ENCODE measurements around the gene ITGB1. TPM values are rescaled to one million over a fixed set of nuclear protein-coding genes. Genes with fewer than 3 reads are reported as not detected.
A peak's percentile ranks its signal among the peaks of the same experiment; 100 is the strongest.

Gene ITGB1
- total RNA-seq, 2 donors from 2014 or later: 164 to 259 TPM

DNA sequence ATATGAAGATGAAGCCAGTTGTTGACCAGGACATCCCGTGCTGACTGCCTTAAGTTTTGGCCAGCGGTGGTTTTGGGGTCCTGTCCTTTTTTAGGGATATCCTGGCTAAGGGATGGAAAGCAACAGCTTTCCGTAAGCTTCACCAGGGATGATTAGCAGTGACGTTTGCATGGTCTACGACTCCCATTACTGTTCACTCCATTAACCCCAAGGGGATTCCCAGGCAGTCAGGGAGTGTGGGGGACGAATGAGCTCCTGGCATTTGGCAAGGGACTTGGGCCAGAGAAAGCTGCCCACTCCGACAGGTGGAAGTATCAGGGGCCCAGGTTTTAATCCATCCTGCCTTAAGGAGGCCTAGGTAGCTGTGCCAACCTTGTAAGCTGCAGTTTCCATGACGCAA, 66.8 kb downstream of the ITGB1 start:
- Histone ChIP-seq H3K9me3 (no peaks in the 10 kb centered on the region), H3K4me1 (no peaks in the 10 kb centered on the region), H3K36me3 (replicated peaks in 1 of 2; ENCODE audit: insufficient read depth in 1 of 2, low read depth in 2 of 2) (no peaks in the 10 kb centered on the region), H3K4me3 (no peak overlapping the region), H3K27me3 (no peaks in the 10 kb centered on the region), H3K27ac (no peak overlapping the region)
- intact Hi-C loops (cut with DNase I): no loop called here
- TF ChIP-seq, protein P1, sequence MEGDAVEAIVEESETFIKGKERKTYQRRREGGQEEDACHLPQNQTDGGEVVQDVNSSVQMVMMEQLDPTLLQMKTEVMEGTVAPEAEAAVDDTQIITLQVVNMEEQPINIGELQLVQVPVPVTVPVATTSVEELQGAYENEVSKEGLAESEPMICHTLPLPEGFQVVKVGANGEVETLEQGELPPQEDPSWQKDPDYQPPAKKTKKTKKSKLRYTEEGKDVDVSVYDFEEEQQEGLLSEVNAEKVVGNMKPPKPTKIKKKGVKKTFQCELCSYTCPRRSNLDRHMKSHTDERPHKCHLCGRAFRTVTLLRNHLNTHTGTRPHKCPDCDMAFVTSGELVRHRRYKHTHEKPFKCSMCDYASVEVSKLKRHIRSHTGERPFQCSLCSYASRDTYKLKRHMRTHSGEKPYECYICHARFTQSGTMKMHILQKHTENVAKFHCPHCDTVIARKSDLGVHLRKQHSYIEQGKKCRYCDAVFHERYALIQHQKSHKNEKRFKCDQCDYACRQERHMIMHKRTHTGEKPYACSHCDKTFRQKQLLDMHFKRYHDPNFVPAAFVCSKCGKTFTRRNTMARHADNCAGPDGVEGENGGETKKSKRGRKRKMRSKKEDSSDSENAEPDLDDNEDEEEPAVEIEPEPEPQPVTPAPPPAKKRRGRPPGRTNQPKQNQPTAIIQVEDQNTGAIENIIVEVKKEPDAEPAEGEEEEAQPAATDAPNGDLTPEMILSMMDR (IDR thresholded peaks at IDR 0.05): no peak
- TF ChIP-seq POLR2A (IDR thresholded peaks at IDR 0.05): no peak
- 75 to 96% methylated on average over 8 of the region's 8 CpGs for WGBS, 2 donors
- DNase-seq: no peak
- ATAC-seq: no peak

DNA sequence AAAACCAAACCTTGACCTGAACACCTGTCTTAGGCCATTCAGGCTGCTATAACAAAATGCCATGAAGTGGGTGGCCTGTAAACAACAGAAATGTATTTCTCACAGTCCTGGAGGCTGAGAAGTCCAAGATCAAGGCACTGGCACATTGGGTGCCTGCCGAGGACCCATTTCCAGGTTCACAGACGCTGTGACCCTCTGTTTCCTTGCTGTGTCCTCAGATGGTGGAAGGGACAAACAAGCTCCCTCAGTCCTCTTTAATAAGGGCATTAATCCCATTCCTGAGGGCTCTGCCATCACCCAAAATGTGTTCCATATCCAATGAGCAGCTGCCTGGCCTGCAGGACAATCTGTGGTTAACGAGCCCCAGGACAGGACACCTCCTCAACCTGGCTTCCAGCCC, 67.6 kb downstream of the ITGB1 start:
- 63 to 92% methylated on average over 3 of the region's 3 CpGs for WGBS, 2 donors
- intact Hi-C loops (cut with DNase I): no loop called here
- Histone ChIP-seq H3K36me3 (replicated peaks in 1 of 2; ENCODE audit: insufficient read depth in 1 of 2, low read depth in 2 of 2) (no peaks in the 10 kb centered on the region), H3K4me3 (no peak overlapping the region), H3K4me1 (no peaks in the 10 kb centered on the region), H3K27me3 (no peaks in the 10 kb centered on the region), H3K27ac (no peak overlapping the region), H3K9me3 (no peaks in the 10 kb centered on the region)
- DNase-seq (no peak), ATAC-seq (no peak)
- TF ChIP-seq POLR2A (IDR thresholded peaks at IDR 0.05): no peak
- TF ChIP-seq, protein P1 (IDR thresholded peaks at IDR 0.05): no peak

DNA sequence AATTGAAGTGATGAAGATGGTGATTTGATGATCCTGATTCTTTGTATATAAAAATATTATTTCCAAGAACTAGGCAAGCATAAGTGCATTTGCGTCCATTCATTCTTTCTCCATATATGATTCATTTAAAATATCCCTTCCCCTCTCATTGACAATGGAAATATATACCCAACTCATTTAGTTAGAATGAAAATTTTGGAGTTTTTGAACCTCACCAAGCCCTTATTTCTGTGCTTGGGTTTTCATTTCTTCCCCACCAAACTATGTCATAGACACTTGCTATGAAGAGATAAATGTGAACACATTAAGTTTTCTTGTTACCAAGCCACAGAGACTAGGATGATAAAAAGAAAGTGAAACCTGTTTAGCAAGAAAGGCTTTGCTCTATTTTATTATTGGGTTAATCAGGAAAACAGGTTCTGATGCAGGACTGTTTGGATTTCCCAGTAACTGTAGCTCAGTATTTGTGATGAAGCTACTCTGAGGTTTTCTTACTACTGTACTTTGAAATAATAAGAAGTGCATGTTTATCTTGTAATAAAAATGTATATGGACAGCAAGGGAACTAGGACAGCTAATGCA, 68.3 kb downstream of the ITGB1 start:
- Histone ChIP-seq H3K27me3 (no peaks in the 10 kb centered on the region), H3K4me3 (no peak overlapping the region), H3K4me1 (no peaks in the 10 kb centered on the region), H3K9me3 (no peaks in the 10 kb centered on the region), H3K27ac (no peak overlapping the region), H3K36me3 (replicated peaks in 1 of 2; ENCODE audit: insufficient read depth in 1 of 2, low read depth in 2 of 2) (no peaks in the 10 kb centered on the region)
- TF ChIP-seq, protein P1 (IDR thresholded peaks at IDR 0.05): no peak
- TF ChIP-seq POLR2A (IDR thresholded peaks at IDR 0.05): no peak
- intact Hi-C loops (cut with DNase I): no loop called here
- ATAC-seq (no peak), DNase-seq (no peak)
- WGBS, 2 donors: 90 to 100% methylated on average over 1 of the region's 1 CpG

GRCh38 chr10:32888161-32888927, 69.7 kb downstream of the ITGB1 start:
- no peaks in the 10 kb centered on the region for H3K36me3 ChIP-seq (replicated peaks in 1 of 2; ENCODE audit: insufficient read depth in 1 of 2, low read depth in 2 of 2)
- ATAC-seq: no peak
- intact Hi-C loops (cut with DNase I): no loop called here
- H3K9me3 ChIP-seq: no peaks in the 10 kb centered on the region
- H3K4me3 ChIP-seq: no peak overlapping the region
- no peak for TF ChIP-seq POLR2A (IDR thresholded peaks at IDR 0.05)
- TF ChIP-seq, protein P1 (IDR thresholded peaks at IDR 0.05): no peak
- whole genome bisulfite sequencing, 2 donors: 86 to 91% methylated on average over 10 to 11 of the region's 11 CpGs
- H3K27me3 ChIP-seq: no peaks in the 10 kb centered on the region
- no peaks in the 10 kb centered on the region for H3K4me1 ChIP-seq
- no peak overlapping the region for H3K27ac ChIP-seq
- peak in 1 of 4 donors; percentile 12 for DNase-seq

All from body of pancreas (tissue), 4 donors.